GM18861 (cell line): ENCODE data around the gene SLC5A9.
"Not testable (repeated sequence)": the region's sequence is repeated elsewhere in the genome, so short reads cannot be mapped to it uniquely, and the experiment has no call there.

Experiments
- ATAC-seq: cut with Tn5 transposase; IDR thresholded peaks from one replicate; pipeline ENCODE4 v1.9.1; 2021; ENCODE audit not compliant: unreplicated experiment

SLC5A9 gene

DNA sequence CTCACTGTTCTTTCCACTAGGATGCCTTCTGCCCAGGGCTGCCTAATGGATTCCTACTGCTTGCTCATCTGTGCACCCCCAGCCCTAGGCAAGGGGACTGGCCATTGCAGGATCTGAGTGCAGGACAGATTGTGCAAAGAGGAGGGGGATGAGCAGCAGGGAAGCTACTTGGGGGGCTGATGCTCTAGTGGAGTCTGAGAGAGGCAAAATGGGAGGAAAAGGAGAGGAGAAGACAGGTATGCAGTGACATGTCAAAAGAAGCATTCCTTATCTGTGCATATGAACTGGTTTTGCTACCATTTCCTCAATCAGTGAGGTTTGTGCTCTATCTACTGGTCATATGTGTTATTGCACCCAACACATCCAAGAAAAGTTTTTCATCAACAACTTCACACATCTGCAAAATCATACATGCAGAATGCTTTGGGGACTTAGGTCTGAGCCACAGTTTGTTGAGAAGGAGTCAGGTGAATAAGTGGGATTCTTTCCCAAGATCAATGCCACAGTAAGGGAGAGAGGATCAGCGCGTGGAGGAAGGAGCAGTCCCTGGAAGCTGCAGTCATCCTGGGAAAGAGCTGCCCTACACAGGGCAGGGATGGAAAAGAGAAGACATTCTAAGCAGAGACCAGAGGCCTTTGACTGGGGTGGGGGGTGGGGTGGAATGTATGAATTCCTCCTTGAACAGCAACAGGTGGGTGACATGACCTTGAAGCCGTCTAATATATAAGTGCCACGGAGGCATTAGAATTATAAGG, 14.4 kb downstream of the SLC5A9 start:
- ATAC-seq: no peak

DNA sequence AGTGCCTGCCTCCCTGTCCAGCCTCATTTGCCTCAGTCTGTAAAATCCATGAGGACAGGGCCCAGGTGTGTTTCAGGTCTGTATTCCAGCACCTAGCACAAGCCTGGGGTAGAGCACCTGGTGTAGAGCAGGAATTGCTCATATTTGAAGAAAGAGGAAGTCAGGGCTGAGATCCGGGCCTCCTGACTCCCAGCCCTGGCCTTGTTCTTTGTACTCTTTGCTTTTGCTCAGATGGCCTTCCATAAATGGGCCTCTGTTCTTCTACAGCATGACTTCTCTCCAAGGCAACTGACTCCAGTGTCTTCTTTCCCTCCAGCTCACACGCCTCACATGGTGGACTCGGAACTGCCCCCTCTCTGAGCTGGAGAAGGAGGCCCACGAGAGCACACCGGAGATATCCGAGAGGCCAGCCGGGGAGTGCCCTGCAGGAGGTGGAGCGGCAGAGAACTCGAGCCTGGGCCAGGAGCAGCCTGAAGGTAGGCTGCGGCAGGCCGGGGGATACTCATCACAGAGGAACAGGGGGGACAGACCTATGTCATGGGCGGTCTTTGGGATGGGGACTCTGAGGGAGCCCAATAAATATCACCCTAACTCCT, 19.7 kb downstream of the SLC5A9 start:
- no peak for ATAC-seq

DNA sequence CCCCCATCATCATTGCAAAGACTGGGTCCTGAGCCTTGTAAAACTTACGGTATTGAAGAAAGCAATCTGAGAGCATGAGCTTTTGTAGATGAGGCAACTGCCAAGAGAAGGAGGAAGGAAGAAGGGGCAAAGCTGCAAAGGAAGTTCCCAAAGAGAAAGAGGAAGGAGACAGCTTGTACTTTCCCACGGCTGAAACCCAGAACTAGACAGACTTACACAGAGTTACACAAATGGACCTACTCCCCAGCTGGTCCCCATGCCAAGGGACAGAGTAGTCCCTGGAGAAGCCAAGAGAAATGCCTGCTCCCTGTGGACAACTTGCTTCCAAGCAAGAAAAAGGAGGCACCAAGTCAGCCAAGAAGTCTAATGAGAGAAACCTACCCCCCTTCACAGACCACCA, 22.6 kb downstream of the SLC5A9 start:
- ATAC-seq: no peak

DNA sequence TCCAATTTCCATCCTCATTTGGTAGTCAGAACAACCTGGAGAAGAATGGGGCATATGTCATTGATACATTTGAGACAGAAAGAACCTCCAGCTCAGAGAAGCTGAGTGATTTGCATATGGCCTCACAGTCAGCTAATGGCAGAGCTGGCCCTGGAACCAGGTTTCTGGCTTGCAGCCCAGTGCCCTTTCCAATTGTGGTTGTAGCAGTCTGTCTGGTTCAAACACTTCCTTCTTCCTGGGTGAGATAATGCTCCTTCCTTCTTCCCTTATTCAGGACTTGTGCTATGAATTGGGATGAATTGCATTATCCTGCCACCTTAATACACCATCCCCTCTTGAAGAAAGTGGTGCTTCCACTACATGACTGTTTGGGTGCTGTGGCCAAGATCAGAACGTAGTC, 24.2 kb downstream of the SLC5A9 start:
- ATAC-seq: no peak

DNA sequence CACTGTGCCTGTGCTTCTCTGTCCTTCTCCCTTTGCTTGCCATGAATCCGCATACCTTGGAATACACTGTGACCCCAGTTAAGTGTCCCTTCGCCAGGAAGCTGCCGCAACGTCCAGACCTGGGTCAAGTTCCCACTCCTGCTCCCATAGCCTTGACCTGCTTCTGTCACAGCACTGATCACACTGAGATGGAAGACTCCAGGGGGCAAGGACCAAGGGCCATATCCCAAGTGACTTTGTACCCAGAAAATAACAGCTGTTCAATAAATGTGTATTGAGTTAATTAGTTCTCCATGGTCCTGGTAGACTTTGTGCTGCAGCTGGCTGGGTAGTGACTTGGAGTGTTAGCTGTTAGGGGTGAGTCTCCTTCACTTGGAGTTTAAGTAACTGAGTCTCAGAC, 25.8 kb downstream of the SLC5A9 start:
- no peak for ATAC-seq

DNA sequence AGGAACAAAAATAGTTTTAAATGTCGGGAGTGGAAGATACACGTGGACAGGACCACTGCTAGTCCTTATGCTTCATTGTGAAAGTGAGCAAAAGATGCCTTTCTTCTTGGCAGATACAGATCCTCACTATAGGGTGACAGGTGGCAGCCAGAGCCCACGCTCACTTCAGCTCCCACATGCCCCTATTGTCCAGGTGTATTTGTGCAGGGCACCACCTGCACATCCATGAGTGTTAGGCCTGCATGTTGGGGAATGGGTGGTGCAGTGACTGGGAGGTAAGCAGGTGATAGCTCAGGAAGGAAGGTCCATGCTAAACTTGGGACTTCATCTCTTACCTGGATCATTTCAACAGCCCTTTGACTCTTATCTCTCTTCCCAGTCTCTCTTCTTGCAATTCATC, 27.4 kb downstream of the SLC5A9 start:
- no peak for ATAC-seq

DNA sequence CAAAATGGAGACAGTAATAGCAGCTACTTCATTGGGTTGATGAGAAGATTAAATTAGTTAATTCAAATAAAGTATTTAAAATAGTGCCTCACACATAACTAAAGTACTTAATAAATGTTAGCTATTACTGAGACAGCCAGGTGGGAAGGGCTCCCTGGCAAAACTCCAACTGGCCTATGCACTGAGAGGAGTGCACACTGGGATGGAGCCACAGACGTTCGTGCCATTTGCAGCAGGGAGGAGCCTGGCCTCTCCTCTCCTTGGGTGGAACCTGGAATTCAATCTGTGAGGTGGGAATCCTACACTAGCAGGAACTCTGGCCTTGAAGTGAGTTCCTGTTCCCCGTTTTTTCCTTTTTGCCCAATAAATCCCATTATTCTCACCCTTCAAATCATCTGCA, 28.1 kb downstream of the SLC5A9 start:
- no peak for ATAC-seq

DNA sequence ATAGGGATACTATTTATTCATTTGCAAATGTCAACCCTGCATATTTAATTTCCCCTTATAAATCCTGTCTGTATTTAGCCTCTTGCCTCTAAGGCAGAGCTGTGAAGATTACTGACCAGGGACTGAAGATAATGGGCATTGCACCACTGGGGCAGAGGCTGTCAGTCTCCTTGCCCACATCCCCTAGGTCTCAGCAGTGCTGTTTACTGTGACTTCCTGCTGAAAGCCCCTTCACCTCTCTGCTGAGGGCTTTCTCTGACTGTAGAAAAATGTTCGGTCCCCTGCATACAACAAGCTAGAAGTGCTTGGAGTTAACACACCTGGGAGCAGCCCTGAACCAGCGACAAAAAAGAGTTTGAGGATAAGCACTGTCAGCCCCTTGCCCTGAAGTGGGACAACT, 28.8 kb downstream of the SLC5A9 start:
- ATAC-seq: no peak

DNA sequence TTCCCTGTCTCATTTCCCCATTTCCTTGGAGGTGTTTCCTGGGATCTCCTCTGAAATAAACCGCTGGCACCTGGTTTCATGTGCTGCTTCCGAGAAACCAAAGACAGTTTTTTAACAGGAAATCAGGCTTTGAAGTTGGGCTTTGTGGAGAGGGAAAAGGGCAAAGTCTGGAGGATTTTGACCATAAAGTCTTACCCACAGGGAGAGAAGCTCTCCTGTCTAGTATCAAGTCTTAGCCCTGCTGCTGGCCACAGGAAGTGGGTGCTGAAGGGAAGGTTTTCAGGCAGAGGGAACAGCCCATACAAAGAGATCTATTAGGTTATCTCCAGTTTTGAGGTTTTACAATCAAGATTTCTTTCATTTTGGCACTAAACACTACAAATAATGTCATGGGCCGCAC, 29.3 kb downstream of the SLC5A9 start:
- ATAC-seq: no peak

DNA sequence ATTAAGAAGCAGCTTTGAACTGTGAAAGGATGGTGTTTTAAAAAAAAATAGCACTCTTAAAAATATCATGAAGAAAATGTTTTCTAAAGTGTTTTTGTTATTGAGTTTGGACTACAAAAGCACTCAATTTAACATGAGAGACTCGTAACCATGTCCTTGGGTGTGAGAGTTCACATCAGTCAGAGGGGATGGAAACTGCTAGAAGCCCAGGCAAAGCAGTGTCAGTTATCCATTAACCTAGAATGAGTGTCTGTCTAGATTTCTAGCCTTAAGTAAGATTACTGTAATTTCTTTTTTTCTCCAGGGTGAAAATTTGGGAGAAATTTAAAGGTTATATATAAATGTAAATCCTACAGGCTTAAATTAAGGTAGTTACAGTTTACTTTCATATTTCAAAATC, 31.7 kb downstream of the SLC5A9 start:
- no peak for ATAC-seq

DNA sequence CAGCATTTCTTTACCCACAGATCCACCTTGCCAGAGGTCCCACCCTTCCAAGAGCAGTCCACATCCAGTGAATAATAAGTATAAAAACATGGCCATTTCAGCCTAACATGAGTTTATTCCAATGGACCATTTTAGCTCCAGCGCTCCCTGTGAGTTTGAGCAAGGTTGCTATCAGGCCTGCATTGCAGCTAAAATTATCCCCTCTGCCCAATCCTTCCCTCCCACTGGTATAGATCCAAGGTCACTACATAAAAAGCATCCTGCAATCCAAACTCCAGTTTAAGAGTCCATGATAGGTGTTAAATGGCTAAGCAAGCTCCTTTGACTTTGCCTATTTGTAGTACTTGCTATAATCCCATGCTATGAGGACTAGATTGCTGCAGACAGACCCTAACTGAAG, 35.6 kb downstream of the SLC5A9 start:
- ATAC-seq: no peak

DNA sequence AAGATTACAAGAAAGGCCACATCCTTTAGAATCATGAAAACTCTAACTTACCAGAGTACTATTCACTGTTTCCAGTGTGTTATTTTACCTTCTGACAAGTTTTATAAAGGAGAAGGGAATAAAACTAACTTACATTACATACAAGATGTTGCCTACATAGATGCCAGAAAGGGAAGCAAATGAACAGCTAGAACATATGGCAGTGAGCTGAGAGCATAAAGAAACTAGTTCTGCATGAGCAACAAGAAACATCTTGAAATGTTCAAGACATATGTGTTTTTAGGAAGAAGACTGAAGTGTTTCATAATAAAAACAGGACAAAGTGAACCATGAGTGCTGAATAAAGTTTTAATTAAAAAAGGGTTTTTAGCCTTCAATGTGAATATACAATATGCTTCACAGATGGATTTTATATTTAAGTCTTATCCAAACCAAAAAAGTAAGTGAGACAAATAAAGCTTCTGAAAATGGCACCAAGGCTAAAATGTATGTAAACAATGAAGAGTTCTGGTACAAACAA, 39.4 kb downstream of the SLC5A9 start:
- ATAC-seq: no peak

DNA sequence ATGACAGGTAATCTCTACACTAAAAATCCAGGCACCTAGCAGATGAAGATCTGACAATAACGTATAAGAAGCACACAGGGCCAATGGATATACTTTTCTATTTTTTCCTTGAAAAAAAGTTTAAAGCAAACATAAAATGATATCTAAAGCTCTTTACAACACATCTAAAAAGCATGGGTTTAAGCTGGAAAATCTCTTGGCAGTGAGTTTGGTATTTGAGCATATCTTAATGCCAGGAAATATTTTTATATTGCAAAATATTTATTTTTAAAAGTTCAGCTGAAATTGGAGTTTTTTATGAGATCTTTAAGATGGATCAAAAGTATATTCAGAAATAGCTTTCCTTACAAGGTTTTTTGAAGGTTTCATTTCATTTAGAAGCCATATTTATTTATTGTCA, 40.5 kb downstream of the SLC5A9 start:
- ATAC-seq: no peak

DNA sequence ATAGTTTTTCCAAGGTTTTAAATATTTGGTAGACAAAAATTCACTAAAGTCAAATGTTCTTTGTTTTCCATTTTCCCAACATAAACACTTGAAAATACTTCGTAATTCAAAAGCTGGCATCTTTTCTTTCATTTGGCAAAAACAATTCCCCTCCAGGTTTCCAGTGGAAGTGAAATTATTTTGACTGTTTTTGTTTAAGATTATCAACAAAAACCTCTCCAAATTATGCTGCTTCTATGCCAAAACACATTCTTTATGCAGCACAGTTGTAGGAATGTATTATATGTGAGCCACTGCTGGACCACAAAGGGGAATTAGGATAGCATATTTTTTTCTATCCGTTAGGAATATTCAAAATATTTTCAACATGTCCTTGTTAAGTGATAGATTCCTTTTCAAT, 44.1 kb downstream of the SLC5A9 start:
- ATAC-seq: no peak

DNA sequence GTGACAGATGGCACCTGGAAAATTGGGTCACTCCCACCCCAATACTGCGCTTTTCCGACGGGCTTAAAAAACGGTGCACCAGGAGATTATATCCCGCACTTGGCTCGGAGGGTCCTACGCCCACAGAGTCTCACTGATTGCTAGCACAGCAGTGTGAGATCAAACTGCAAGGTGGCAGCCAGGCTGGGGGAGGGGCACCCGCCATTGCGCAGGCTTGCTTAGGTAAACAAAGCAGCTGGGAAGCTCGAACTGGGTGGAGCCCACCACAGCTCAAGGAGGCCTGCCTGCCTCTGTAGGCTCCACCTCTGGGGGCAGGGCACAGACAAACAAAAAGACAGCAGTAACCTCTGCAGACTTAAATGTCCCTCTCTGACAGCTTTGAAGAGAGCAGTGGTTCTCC, 54.9 kb downstream of the SLC5A9 start:
- ATAC-seq: not testable (repeated sequence)

DNA sequence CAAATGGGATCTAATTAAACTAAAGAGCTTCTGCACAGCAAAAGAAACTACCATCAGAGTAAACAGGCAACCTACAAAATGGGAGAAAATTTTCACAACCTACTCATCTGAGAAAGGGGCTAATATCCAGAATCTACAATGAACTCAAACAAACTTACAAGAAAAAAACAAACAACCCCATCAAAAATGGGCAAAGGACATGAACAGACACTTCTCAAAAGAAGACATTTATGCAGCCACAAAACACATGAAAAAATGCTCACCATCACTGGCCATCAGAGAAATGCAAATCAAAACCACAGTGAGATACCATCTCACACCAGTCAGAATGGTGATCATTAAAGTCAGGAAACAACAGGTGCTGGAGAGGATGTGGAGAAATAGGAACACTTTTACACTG, 59.8 kb downstream of the SLC5A9 start:
- not testable (repeated sequence) for ATAC-seq

DNA sequence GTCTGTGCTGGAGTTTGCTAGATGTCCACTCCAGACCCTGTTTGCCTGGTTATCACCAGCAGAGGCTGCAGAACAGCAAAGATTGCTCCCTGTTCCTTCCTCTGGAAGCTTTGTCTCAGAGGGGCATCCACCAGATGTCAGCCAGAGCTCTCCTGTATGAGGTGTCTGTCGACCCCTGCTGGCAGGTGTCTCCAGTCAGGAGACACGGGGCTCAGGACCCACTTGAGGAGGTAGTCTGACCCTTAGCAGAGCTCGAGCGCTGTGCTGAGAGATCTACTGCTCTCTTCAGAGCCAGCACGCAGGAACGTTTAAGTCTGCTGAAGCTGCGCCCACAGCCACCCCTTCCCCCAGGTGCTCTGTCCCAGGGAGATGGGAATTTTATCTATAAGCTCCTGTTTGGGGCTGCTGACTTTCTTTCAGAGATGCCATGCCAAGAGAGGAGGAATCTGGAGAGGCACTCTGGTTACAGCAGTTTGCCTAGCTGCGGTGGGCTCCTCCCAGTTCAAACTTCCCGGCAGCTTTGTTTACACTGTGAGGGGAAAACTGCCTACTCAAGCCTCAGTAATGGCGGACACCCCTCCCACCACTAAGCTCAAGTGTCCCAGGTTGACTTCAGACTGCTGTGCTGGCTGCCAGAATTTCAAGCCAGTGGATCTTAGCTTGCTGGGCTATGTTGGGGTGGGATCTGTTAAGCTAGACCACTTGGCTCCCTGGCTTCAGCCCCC, 62.3 kb downstream of the SLC5A9 start:
- not testable (repeated sequence) for ATAC-seq

DNA sequence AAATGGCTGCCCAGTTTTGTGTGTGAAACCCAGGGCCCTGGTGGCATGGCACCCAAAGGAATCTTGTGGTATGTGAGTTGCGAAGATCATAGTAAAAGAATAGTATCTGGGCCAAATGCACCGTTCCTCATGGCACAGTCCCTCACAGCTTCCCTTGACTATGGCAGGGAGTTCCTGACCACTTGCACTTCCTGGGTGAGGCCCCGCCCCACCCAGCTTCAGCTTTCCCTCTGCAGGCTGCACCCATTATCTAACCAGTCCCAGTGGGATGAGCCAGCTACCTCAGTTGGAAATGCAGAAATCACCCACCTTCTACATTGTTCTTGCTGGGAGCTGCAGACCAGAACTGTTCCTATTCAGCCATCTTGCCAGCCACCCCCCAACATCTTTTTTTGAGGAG, 63.0 kb downstream of the SLC5A9 start:
- ATAC-seq: no peak

DNA sequence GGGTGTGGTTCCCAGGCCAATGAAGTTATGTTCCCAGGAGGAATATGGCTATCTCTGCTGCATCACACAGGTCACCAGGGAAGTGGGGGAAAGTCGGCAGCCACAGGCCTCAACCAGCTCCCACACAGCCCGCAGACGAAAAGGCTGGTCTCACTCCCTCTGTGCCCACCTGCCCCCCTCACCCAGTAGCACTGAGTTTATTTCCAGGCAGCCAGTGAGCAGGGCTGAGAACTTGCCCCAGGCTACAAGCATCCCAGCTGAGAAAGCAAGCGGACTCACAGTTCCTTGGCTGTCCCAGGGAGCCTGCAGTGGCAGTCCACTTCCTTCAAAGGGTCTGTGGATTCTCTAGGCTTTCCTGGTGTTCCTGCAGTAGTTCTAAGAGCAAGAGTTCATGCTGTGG, 68.9 kb downstream of the SLC5A9 start:
- no peak for ATAC-seq

DNA sequence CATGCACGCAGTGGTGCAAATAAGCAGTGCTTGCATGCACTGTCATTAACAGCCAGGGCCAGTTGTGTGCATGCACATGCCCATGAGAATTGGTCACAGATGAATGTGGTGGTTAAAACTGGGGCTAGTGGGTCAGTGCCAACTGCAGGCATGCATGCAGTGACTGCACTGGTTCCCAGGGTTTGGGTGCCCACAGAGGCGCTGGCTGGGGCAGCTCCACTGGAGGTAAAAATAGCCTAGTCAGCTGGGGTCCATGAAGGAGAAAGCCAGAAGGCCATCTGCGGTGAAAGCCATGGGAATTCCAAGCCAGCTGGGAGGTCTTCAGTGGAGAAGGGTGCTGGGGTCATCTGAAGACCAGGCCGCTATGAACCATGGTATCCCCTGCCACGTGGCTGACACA, 70.2 kb downstream of the SLC5A9 start:
- ATAC-seq: no peak

DNA sequence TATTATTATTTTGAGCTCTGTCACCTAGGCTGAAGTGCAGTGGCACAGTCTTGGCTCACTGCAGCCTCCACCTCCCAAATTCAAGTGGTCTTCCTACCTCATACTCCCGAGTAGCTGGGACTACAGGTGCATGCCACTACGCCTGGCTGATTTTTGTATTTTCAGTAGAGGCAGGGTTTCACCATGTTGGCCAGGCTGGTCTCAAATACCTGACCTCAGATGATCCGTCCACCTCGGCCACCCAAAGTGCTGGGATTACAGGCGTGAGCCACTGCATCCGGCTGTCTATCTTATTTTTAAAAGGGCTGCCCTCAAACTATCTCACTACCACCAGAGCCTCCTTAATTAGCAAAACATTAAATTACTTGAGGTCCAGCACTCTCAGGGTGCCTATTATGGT, 71.6 kb downstream of the SLC5A9 start:
- ATAC-seq: not testable (repeated sequence)

DNA sequence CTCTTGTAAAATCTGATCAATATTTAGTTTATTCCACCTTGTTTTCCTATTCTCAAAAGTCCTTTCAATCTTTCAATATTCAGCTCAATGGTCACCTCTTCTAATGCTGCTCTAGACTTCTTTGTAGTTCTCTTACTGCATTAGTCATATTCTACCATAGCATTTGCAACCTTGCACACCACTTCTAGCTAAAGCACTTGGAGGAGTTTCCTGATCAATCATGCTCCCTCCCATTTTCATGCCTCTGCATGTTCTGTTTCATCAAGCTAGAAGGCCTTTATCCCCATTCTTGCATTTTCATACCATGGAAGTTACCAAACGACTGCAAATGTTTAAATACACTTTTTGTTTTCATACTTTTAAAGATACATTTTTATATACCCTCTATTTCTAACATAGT, 72.1 kb downstream of the SLC5A9 start:
- no peak for ATAC-seq
